ENCODE results near the gene HUWE1. TPM values are rescaled to one million over a fixed set of nuclear protein-coding genes. Genes with fewer than 3 reads are reported as not detected.
A peak's percentile ranks its signal among the peaks of the same experiment; 100 is the strongest.

HUWE1 gene
- total RNA-seq, 1 experiment from 2014 or later = 231 TPM

- Histone ChIP-seq H3K4me1 (ENCODE audit: control insufficient read depth, insufficient read depth, low read length) (peaks cover 5% of the 10 kb centered on the region), H3K4me3 (ENCODE audit: low read depth in 2 of 2, low read length in 2 of 2) (peak overlapping the region; percentile 83 to 90), H3K36me3 (ENCODE audit: control insufficient read depth, insufficient read depth, low read length) (peaks cover 15% of the 10 kb centered on the region), H3K9me3 (ENCODE audit: control insufficient read depth, insufficient read depth, low read depth, low read length) (no peaks in the 10 kb centered on the region), H3K27me3 (ENCODE audit: control insufficient read depth, insufficient read depth, low read length) (no peaks in the 10 kb centered on the region), H3K27ac (ENCODE audit: low read length) (peak overlapping the region; percentile 93)
- TF ChIP-seq POLR2AphosphoS5 (IDR thresholded peaks at IDR 0.05; ENCODE audit: low read depth, low read length) (peak; percentile 20; the same call in 1 of the 2 replicates), TCF7L2 (IDR thresholded peaks at IDR 0.05; ENCODE audit: low read depth, low read length) (no peak)
- TF ChIP-seq, protein P1, sequence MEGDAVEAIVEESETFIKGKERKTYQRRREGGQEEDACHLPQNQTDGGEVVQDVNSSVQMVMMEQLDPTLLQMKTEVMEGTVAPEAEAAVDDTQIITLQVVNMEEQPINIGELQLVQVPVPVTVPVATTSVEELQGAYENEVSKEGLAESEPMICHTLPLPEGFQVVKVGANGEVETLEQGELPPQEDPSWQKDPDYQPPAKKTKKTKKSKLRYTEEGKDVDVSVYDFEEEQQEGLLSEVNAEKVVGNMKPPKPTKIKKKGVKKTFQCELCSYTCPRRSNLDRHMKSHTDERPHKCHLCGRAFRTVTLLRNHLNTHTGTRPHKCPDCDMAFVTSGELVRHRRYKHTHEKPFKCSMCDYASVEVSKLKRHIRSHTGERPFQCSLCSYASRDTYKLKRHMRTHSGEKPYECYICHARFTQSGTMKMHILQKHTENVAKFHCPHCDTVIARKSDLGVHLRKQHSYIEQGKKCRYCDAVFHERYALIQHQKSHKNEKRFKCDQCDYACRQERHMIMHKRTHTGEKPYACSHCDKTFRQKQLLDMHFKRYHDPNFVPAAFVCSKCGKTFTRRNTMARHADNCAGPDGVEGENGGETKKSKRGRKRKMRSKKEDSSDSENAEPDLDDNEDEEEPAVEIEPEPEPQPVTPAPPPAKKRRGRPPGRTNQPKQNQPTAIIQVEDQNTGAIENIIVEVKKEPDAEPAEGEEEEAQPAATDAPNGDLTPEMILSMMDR (IDR thresholded peaks at IDR 0.05) = no peak
- DNase-seq (ENCODE audit: low read depth, low spot score) = no peak
- ATAC-seq = peak; percentile 14
- intact Hi-C loops (cut with micrococcal nuclease; ENCODE audit: unreplicated experiment) (loop anchor here (10.0 kb wide), 1 partner anchor 152 kb away; no protein-coding TSS in a partner anchor), in situ Hi-C loops (cut with HindIII; ENCODE audit: low pct_unique_long_range_greater_than_20kb, low sequenced_read_pairs) (no loop called here)
- CTCF ChIA-PET = no interaction called here
- POLR2A ChIA-PET = interaction anchor here (0.5 to 0.6 kb wide), 4 partner anchors 44 to 1126 kb away, joined by 3 to 11 read pairs (median 5); no protein-coding TSS in a partner anchor
- no TSS peak for BruUV-seq (replicated peaks)
Observed at GRCh38 chrX:53682885-53683555, 3.5 kb downstream of the HUWE1 start.

DNA sequence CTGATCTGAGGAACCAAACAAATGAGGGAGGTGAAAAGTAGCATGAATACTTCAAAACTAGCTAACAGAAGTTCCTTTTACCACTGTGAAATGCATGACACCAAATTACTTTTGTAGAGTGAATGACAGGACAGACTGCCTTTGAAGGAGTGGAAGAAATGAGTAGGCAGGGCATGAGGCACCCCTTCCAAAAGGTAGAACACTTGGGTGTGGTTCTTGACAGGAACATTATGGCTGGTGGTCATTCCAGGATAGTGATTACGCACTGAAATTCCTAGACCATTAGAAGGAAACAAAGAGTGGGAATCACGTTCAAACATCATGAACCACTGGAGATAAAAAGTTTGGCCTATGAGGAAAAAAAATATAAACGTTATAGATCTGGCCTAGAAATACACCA lies 4.9 kb downstream of the HUWE1 start:
- no peaks in the 10 kb centered on the region for H3K9me3 ChIP-seq (ENCODE audit: control insufficient read depth, insufficient read depth, low read depth, low read length)
- H3K36me3 ChIP-seq (ENCODE audit: control insufficient read depth, insufficient read depth, low read length) = peaks cover 26% of the 10 kb centered on the region
- intact Hi-C loops (cut with micrococcal nuclease; ENCODE audit: unreplicated experiment) = loop anchor here (10.0 kb wide), 1 partner anchor 153 kb away; no protein-coding TSS in a partner anchor
- ChIA-PET CTCF (no interaction called here), POLR2A (interaction anchor here (0.5 to 0.7 kb wide), 3 partner anchors 140 to 215 kb away, joined by 3 to 16 read pairs (median 4); no protein-coding TSS in a partner anchor)
- in situ Hi-C loops (cut with HindIII; ENCODE audit: low pct_unique_long_range_greater_than_20kb, low sequenced_read_pairs) = no loop called here
- H3K4me3 ChIP-seq (ENCODE audit: low read depth in 2 of 2, low read length in 2 of 2) = peak overlapping the region; percentile 7 to 83; a peak in 3 of 4 replicates
- no peak for ATAC-seq
- peak overlapping the region; percentile 12; the same call in 1 of the 2 replicates for H3K27ac ChIP-seq (ENCODE audit: low read length)
- no peaks in the 10 kb centered on the region for H3K27me3 ChIP-seq (ENCODE audit: control insufficient read depth, insufficient read depth, low read length)
- TSS peak; percentile 49 for BruUV-seq (replicated peaks)
- no peak for DNase-seq (ENCODE audit: low read depth, low spot score)
- H3K4me1 ChIP-seq (ENCODE audit: control insufficient read depth, insufficient read depth, low read length) = peaks cover 5% of the 10 kb centered on the region
- TF ChIP-seq REST (IDR thresholded peaks at IDR 0.05; ENCODE audit: insufficient read depth in 1 of 2, low read depth in 2 of 2, low read length in 1 of 2) (no peak), POLR2AphosphoS5 (IDR thresholded peaks at IDR 0.05; ENCODE audit: low read depth, low read length) (no peak), TCF7L2 (IDR thresholded peaks at IDR 0.05; ENCODE audit: low read depth, low read length) (no peak), SIN3A (IDR thresholded peaks at IDR 0.05; ENCODE audit: borderline replicate concordance, insufficient read depth, low read depth, low read length) (no peak)
- TF ChIP-seq, protein P1 (IDR thresholded peaks at IDR 0.05) = no peak
